Panc1 (cell line): ENCODE data around the gene GNLY. TPM values are rescaled to one million over a fixed set of nuclear protein-coding genes. Genes with fewer than 3 reads are reported as not detected.

Experiments
- ATAC-seq: fragments of 200-7000 bp; cut with Tn5 transposase; 2 replicates; pipeline ENCODE4 v1.9.1; 2020; ENCODE audit warnings: mild to moderate bottlenecking, moderate library complexity
- BruUV-seq: library from RNA; stranded (reverse); fragments of 400-500 nt; replicated peaks from 2 replicates; lab custom pipeline; 2021; lab: Mats Ljungman, UMichigan
- CTCF ChIA-PET: fragments of 300-600 bp; sonication (Branson Sonifier 250); formaldehyde crosslinking; loops from one replicate; lab custom pipeline; 2022; ENCODE audit warnings: antibody characterized with exemption; lab: Charles Lee
- POLR2A ChIA-PET: fragments of 300-600 bp; sonication (Branson Sonifier 250); formaldehyde crosslinking; loops from one replicate; lab custom pipeline; 2022; ENCODE audit warnings: antibody characterized with exemption; lab: Charles Lee
- DNase-seq: peaks from one replicate; pipeline ENCODE4 v3.0.0-alpha.2; 2010; ENCODE audit warnings: low read depth, low spot score
- H3K27ac ChIP-seq: 2 replicates; pipeline ENCODE4 v1.5.1; 2011; ENCODE audit warnings: mild to moderate bottlenecking, low read length, inconsistent platforms
- H3K27me3 ChIP-seq: fragments of 200-500 bp; sonication (Bioruptor generic); 2 replicates; pipeline ENCODE4 v1.6.0; 2014; ENCODE audit warnings: low read length, inconsistent platforms; ENCODE audit not compliant: control insufficient read depth, insufficient read depth
- H3K36me3 ChIP-seq: fragments of 200-500 bp; sonication (Bioruptor generic); 2 replicates; pipeline ENCODE4 v1.5.1; 2014; ENCODE audit warnings: inconsistent platforms, mild to moderate bottlenecking, low read length, moderate library complexity; ENCODE audit not compliant: control insufficient read depth, insufficient read depth
- H3K4me1 ChIP-seq: 2 replicates; pipeline ENCODE4 v1.5.1; 2011; ENCODE audit warnings: inconsistent platforms, mild to moderate bottlenecking, low read length, moderate library complexity; ENCODE audit not compliant: control insufficient read depth, insufficient read depth
- H3K4me3 ChIP-seq, 2 experiments: 2 replicates each; pipeline ENCODE4 v1.5.1; 2011 to 2012; ENCODE audit warnings: low read depth in 2 of 2, low read length in 2 of 2, mild to moderate bottlenecking in 2 of 2, inconsistent platforms in 1 of 2, moderate library complexity in 1 of 2
- H3K9me3 ChIP-seq: fragments of 200-500 bp; sonication (Bioruptor generic); 2 replicates; pipeline ENCODE4 v1.5.1; 2014; ENCODE audit warnings: low read depth, mild to moderate bottlenecking, inconsistent platforms, low read length, moderate library complexity; ENCODE audit not compliant: control insufficient read depth, insufficient read depth
- POLR2AphosphoS5 ChIP-seq: IDR thresholded peaks from 2 replicates; pipeline ENCODE4 v1.6.1; 2012; ENCODE audit warnings: mild to moderate bottlenecking, low read depth, low read length, moderate library complexity
- SIN3A ChIP-seq: IDR thresholded peaks from 2 replicates; pipeline ENCODE4 v1.6.1; 2012; ENCODE audit warnings: low read depth, mild to moderate bottlenecking, low read length, moderate library complexity, borderline replicate concordance; ENCODE audit not compliant: insufficient read depth
- TCF7L2 ChIP-seq: IDR thresholded peaks from 2 replicates; pipeline ENCODE4 v1.6.1; 2011; ENCODE audit warnings: mild to moderate bottlenecking, low read depth, low read length, inconsistent platforms
- in situ Hi-C: cut with HindIII; loops from 2 replicates; pipeline ENCODE4 v1.10.0; 2016; ENCODE audit warnings: low sequenced_read_pairs, low pct_unique_long_range_greater_than_20kb
- intact Hi-C: fragments of 100-400 bp; cut with micrococcal nuclease; formaldehyde crosslinking; loops from one replicate; pipeline ENCODE4 v1.10.0; 2022; ENCODE audit not compliant: unreplicated experiment
- total RNA-seq: library from RNA; stranded (reverse); gene quantifications from one replicate; pipeline ENCODE4 v1.2.1, GENCODE V29; 2021; ENCODE audit not compliant: unreplicated experiment
- TF ChIP-seq, protein P1 (sequence below): fragments of 450-650 bp; IDR thresholded peaks from 2 replicates; pipeline ENCODE4 v1.5.1; 2017; ENCODE audit warnings: mild to moderate bottlenecking
- TF ChIP-seq, protein P2 (sequence below), 2 experiments: IDR thresholded peaks; 2 replicates each; pipeline ENCODE4 v1.6.1; 2011 to 2012; ENCODE audit warnings: low read depth in 2 of 2, control low read depth in 1 of 2, low read length in 1 of 2, mild to moderate bottlenecking in 1 of 2, moderate library complexity in 1 of 2; ENCODE audit not compliant: insufficient read depth in 1 of 2

GNLY gene
- total RNA-seq, 1 experiment from 2014 or later = not detected

GRCh38 chr2:85724731-85725181 lies 30.6 kb downstream of the GNLY start:
- Histone ChIP-seq H3K9me3 (no peaks in the 10 kb centered on the region), H3K27ac (no peak overlapping the region), H3K4me3 (no peak overlapping the region), H3K36me3 (no peaks in the 10 kb centered on the region), H3K27me3 (no peaks in the 10 kb centered on the region), H3K4me1 (peaks cover 9% of the 10 kb centered on the region)
- no peak for DNase-seq
- TF ChIP-seq POLR2AphosphoS5 (no peak), TCF7L2 (no peak), SIN3A (no peak)
- TF ChIP-seq, protein P1, sequence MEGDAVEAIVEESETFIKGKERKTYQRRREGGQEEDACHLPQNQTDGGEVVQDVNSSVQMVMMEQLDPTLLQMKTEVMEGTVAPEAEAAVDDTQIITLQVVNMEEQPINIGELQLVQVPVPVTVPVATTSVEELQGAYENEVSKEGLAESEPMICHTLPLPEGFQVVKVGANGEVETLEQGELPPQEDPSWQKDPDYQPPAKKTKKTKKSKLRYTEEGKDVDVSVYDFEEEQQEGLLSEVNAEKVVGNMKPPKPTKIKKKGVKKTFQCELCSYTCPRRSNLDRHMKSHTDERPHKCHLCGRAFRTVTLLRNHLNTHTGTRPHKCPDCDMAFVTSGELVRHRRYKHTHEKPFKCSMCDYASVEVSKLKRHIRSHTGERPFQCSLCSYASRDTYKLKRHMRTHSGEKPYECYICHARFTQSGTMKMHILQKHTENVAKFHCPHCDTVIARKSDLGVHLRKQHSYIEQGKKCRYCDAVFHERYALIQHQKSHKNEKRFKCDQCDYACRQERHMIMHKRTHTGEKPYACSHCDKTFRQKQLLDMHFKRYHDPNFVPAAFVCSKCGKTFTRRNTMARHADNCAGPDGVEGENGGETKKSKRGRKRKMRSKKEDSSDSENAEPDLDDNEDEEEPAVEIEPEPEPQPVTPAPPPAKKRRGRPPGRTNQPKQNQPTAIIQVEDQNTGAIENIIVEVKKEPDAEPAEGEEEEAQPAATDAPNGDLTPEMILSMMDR = no peak
- TF ChIP-seq, protein P2, sequence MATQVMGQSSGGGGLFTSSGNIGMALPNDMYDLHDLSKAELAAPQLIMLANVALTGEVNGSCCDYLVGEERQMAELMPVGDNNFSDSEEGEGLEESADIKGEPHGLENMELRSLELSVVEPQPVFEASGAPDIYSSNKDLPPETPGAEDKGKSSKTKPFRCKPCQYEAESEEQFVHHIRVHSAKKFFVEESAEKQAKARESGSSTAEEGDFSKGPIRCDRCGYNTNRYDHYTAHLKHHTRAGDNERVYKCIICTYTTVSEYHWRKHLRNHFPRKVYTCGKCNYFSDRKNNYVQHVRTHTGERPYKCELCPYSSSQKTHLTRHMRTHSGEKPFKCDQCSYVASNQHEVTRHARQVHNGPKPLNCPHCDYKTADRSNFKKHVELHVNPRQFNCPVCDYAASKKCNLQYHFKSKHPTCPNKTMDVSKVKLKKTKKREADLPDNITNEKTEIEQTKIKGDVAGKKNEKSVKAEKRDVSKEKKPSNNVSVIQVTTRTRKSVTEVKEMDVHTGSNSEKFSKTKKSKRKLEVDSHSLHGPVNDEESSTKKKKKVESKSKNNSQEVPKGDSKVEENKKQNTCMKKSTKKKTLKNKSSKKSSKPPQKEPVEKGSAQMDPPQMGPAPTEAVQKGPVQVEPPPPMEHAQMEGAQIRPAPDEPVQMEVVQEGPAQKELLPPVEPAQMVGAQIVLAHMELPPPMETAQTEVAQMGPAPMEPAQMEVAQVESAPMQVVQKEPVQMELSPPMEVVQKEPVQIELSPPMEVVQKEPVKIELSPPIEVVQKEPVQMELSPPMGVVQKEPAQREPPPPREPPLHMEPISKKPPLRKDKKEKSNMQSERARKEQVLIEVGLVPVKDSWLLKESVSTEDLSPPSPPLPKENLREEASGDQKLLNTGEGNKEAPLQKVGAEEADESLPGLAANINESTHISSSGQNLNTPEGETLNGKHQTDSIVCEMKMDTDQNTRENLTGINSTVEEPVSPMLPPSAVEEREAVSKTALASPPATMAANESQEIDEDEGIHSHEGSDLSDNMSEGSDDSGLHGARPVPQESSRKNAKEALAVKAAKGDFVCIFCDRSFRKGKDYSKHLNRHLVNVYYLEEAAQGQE (IDR thresholded peaks at IDR 0.05; ENCODE audit: insufficient read depth in 1 of 2, low read depth in 2 of 2, low read length in 1 of 2) = no peak
- intact Hi-C loops (no loop called here), in situ Hi-C loops (no loop called here)
- ChIA-PET POLR2A (no interaction called here), CTCF (interaction anchor here (0.7 to 0.8 kb wide), 2 partner anchors 33 to 72 kb away, joined by 3 read pairs; no protein-coding TSS in a partner anchor)
- ATAC-seq = no peak
- BruUV-seq = no TSS peak

- H3K27me3 ChIP-seq = no peaks in the 10 kb centered on the region
- in situ Hi-C loops = no loop called here
- no peak overlapping the region for H3K4me3 ChIP-seq
- no TSS peak for BruUV-seq
- no peaks in the 10 kb centered on the region for H3K36me3 ChIP-seq
- POLR2A ChIA-PET = interaction anchor here (0.7 kb wide), 1 partner anchor 274 kb away, joined by 5 read pairs; no protein-coding TSS in a partner anchor
- no peak overlapping the region for H3K27ac ChIP-seq
- TF ChIP-seq TCF7L2 = no peak
- TF ChIP-seq, protein P2 (IDR thresholded peaks at IDR 0.05; ENCODE audit: insufficient read depth in 1 of 2, low read depth in 2 of 2, low read length in 1 of 2) = no peak
- TF ChIP-seq SIN3A = no peak
- TF ChIP-seq POLR2AphosphoS5 = no peak
- peaks cover 9% of the 10 kb centered on the region for H3K4me1 ChIP-seq
- H3K9me3 ChIP-seq = no peaks in the 10 kb centered on the region
- CTCF ChIA-PET = interaction anchor here (0.6 to 0.8 kb wide), 4 partner anchors 24 to 163 kb away, joined by 3 to 5 read pairs (median 4); partner anchors contain the start of gene ST3GAL5
- intact Hi-C loops = no loop called here
- no peak for ATAC-seq
- DNase-seq = no peak
Measured at GRCh38 chr2:85725451-85725850, 31.3 kb downstream of the GNLY start.
